ENCODE results near the gene CREB1. TPM values are rescaled to one million over a fixed set of nuclear protein-coding genes. Genes with fewer than 3 reads are reported as not detected.

The CREB1 gene
- total RNA-seq, 1 donor from 2014 or later, result 89.6 TPM

DNA sequence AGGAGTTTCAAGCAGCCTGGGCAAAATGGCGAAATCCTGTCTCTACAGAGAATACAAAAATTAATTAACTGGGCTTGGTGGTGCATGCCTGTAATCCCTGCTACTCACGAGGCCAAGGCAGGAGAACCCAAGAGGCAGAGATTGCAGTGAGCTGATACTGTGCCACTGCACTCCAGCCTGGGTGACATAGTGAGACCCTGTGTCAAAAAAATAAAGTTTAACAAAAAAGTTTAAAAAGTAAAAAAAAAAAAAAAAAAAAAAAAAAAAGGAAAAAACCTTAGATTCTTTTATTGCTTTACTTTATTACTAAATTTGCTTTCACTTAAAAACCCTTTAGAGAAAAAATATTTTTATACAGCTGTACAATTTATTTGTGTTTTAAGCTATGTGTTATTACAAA is 10.7 kb downstream of the CREB1 start:
- Mint-ChIP-seq H3K9me3 (no peaks in the 10 kb centered on the region), H3K27me3 (no peaks in the 10 kb centered on the region), H3K36me3 (peaks cover 38% of the 10 kb centered on the region), H3K27ac (no peak overlapping the region), H3K4me1 (ENCODE audit: unreplicated experiment) (peaks cover 5% of the 10 kb centered on the region), H3K4me3 (no peak overlapping the region)
- TF ChIP-seq CTCF (conservative IDR thresholded peaks at IDR 0.05), result no peak
- no peak for DNase-seq (ENCODE audit: extremely low spot score, unreplicated experiment)

DNA sequence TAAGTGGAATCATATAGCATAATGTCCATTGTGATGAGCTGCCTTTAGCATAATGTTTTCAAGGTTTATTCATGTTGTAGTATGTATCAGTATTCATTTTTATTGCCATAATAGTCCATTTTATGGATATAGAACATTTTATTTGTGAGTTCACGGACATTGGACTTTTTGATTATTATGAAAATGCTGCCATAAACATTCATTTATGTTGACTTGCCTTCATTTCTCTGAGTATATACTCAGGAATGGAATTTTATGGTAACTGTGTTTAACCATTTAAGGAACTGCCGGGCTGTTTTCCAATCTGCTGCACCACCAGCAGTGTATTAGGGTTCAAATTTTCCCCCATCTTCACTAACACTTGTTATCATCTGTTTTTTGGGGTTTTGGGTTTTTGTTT is 12.2 kb downstream of the CREB1 start:
- DNase-seq (ENCODE audit: extremely low spot score, unreplicated experiment), result no peak
- no peak overlapping the region for H3K4me3 Mint-ChIP-seq
- H3K9me3 Mint-ChIP-seq, result no peaks in the 10 kb centered on the region
- H3K27me3 Mint-ChIP-seq, result no peaks in the 10 kb centered on the region
- no peak for TF ChIP-seq CTCF (conservative IDR thresholded peaks at IDR 0.05)
- no peak overlapping the region for H3K27ac Mint-ChIP-seq
- H3K36me3 Mint-ChIP-seq, result peaks cover 44% of the 10 kb centered on the region
- H3K4me1 Mint-ChIP-seq (ENCODE audit: unreplicated experiment), result peaks cover 9% of the 10 kb centered on the region

GRCh38 chr2:207543272-207543671 is 13.5 kb downstream of the CREB1 start:
- Mint-ChIP-seq H3K9me3 (no peaks in the 10 kb centered on the region), H3K27ac (no peak overlapping the region), H3K4me1 (ENCODE audit: unreplicated experiment) (peaks cover 4% of the 10 kb centered on the region), H3K27me3 (no peaks in the 10 kb centered on the region), H3K36me3 (peaks cover 39% of the 10 kb centered on the region), H3K4me3 (no peak overlapping the region)
- TF ChIP-seq CTCF (conservative IDR thresholded peaks at IDR 0.05), result no peak
- no peak for DNase-seq (ENCODE audit: extremely low spot score, unreplicated experiment)

DNA sequence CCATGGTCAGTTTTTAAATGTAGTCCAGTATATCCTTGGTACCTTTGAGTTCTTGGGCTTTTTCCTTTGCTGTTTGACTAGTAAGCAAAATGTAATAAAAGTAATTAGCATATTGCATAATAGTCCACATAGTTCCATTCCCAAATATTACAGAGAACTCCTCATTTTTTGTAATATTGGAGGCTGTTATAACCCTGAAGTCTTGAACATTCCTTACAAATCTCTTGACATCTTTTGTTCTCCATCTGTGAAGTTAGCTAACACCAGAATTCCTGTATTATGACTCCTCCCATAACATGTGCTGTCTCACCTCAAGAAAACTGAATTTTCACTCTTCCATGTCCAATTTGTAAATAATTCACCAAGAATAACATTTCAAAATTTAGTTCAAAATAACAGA is 17.1 kb downstream of the CREB1 start:
- DNase-seq (ENCODE audit: extremely low spot score, unreplicated experiment), result no peak
- Mint-ChIP-seq H3K27me3 (no peaks in the 10 kb centered on the region), H3K4me1 (ENCODE audit: unreplicated experiment) (peaks cover 22% of the 10 kb centered on the region)

GRCh38 chr2:207549145-207549544 is 19.4 kb downstream of the CREB1 start:
- Mint-ChIP-seq H3K36me3 (peaks cover 19% of the 10 kb centered on the region), H3K4me3 (no peak overlapping the region), H3K4me1 (ENCODE audit: unreplicated experiment) (peaks cover 22% of the 10 kb centered on the region), H3K27me3 (no peaks in the 10 kb centered on the region), H3K9me3 (no peaks in the 10 kb centered on the region), H3K27ac (no peak overlapping the region)
- no peak for DNase-seq (ENCODE audit: extremely low spot score, unreplicated experiment)
- TF ChIP-seq CTCF (conservative IDR thresholded peaks at IDR 0.05), result no peak

More for the DNA sequence above, 17.1 kb downstream of the CREB1 start:
- Mint-ChIP-seq H3K9me3 (no peaks in the 10 kb centered on the region), H3K27ac (no peak overlapping the region), H3K4me3 (no peak overlapping the region), H3K36me3 (peaks cover 23% of the 10 kb centered on the region)
- TF ChIP-seq CTCF (conservative IDR thresholded peaks at IDR 0.05), result no peak

- DNase-seq (ENCODE audit: extremely low spot score, unreplicated experiment), result no peak
- Mint-ChIP-seq H3K9me3 (no peaks in the 10 kb centered on the region), H3K27me3 (no peaks in the 10 kb centered on the region), H3K27ac (no peak overlapping the region), H3K4me3 (no peak overlapping the region), H3K4me1 (ENCODE audit: unreplicated experiment) (no peaks in the 10 kb centered on the region), H3K36me3 (peaks cover 37% of the 10 kb centered on the region)
- TF ChIP-seq CTCF (conservative IDR thresholded peaks at IDR 0.05), result no peak
Measured at GRCh38 chr2:207558079-207558491, 28.3 kb downstream of the CREB1 start.
